PFSK-1 (cell line): ENCODE data around the gene GLTP.

Source experiments
- FOXP2 ChIP-seq: optimal IDR thresholded peaks from 2 replicates; pipeline ENCODE3; 2011; ENCODE audit warnings: borderline replicate concordance, control low read depth, inconsistent platforms; ENCODE audit not compliant: insufficient read depth; ENCODE audit errors: extremely low read length, extremely low read depth
- POLR2AphosphoS5 ChIP-seq: IDR thresholded peaks from 2 replicates; pipeline ENCODE4 v1.6.1; 2012; ENCODE audit warnings: low read depth, mild to moderate bottlenecking, control low read depth, low read length, moderate library complexity
- REST ChIP-seq, 2 experiments: IDR thresholded peaks; 2 replicates each; pipeline versions ENCODE4 v1.6.1 to v1.8.0; 2011 to 2012; ENCODE audit warnings: low read depth in 2 of 2, low read length in 2 of 2, control low read depth in 1 of 2, inconsistent platforms in 1 of 2, mild to moderate bottlenecking in 1 of 2, moderate library complexity in 1 of 2; ENCODE audit not compliant: insufficient read depth in 1 of 2
- SIN3A ChIP-seq: IDR thresholded peaks from 2 replicates; pipeline ENCODE4 v1.6.1; 2012; ENCODE audit warnings: mild to moderate bottlenecking, low read length, moderate library complexity, borderline replicate concordance; ENCODE audit not compliant: insufficient read depth
- TAF1 ChIP-seq: IDR thresholded peaks from 2 replicates; pipeline ENCODE4 v1.6.1; 2012; ENCODE audit warnings: low read length, control low read depth, borderline replicate concordance; ENCODE audit not compliant: insufficient read depth

The GLTP gene

GRCh38 chr12:109863847-109864712 is 16.3 kb downstream of the GLTP start:
- no peak for TF ChIP-seq FOXP2
- TF ChIP-seq REST (IDR thresholded peaks at IDR 0.05; ENCODE audit: insufficient read depth in 1 of 2, low read depth in 2 of 2, low read length in 2 of 2) = no peak
- TF ChIP-seq POLR2AphosphoS5 = no peak
- no peak for TF ChIP-seq TAF1
- no peak for TF ChIP-seq SIN3A

- TF ChIP-seq SIN3A (no peak), REST (IDR thresholded peaks at IDR 0.05; ENCODE audit: insufficient read depth in 1 of 2, low read depth in 2 of 2, low read length in 2 of 2) (no peak), TAF1 (no peak), POLR2AphosphoS5 (no peak), FOXP2 (no peak)
These were observed 18.5 kb downstream of the GLTP start for GRCh38 chr12:109861689-109862314.

- no peak for TF ChIP-seq REST (IDR thresholded peaks at IDR 0.05; ENCODE audit: insufficient read depth in 1 of 2, low read depth in 2 of 2, low read length in 2 of 2)
- TF ChIP-seq TAF1 = no peak
- TF ChIP-seq POLR2AphosphoS5 = no peak
- TF ChIP-seq SIN3A = no peak
- TF ChIP-seq FOXP2 = no peak
These were observed 19.4 kb downstream of the GLTP start for GRCh38 chr12:109860977-109861376.

GRCh38 chr12:109858764-109859163 is 21.6 kb downstream of the GLTP start:
- TF ChIP-seq POLR2AphosphoS5 (no peak), FOXP2 (no peak), REST (IDR thresholded peaks at IDR 0.05; ENCODE audit: insufficient read depth in 1 of 2, low read depth in 2 of 2, low read length in 2 of 2) (no peak), TAF1 (no peak), SIN3A (no peak)
